MCF 10A (cell line): ENCODE measurements around the gene ZIC1. TPM values are rescaled to one million over a fixed set of nuclear protein-coding genes. Genes with fewer than 3 reads are reported as not detected.

Experiments
- BruUV-seq: library from RNA; stranded (reverse); fragments of 400-500 nt; replicated peaks from 2 replicates; lab custom pipeline; 2021; lab: Mats Ljungman, UMichigan
- CTCF ChIA-PET: fragments of 300-600 bp; sonication (Branson Sonifier 250); formaldehyde crosslinking; extraction: SDS; loops from one replicate; lab custom pipeline; 2021; ENCODE audit warnings: antibody characterized with exemption, inconsistent platforms; lab: Yijun Ruan, JAX
- POLR2A ChIA-PET: fragments of 300-600, 350-650 bp; sonication (Branson Sonifier 250); formaldehyde crosslinking; extraction: SDS; loops from one replicate; lab custom pipeline; 2020; ENCODE audit warnings: antibody characterized with exemption, inconsistent platforms; lab: Yijun Ruan, JAX
- DNase-seq: peaks from one replicate; pipeline ENCODE4 v3.0.0-alpha.2; 2018; ENCODE audit not compliant: unreplicated experiment
- H3K27ac Mint-ChIP-seq: one replicate; pipeline ENCODE4 v1.8.0; 2022; ENCODE audit warnings: mild to moderate bottlenecking, low read depth, mixed read lengths; ENCODE audit not compliant: unreplicated experiment
- H3K27me3 Mint-ChIP-seq: one replicate; pipeline ENCODE4 v1.8.0; 2022; ENCODE audit warnings: mixed read lengths; ENCODE audit not compliant: insufficient read depth, unreplicated experiment
- H3K36me3 Mint-ChIP-seq: one replicate; pipeline ENCODE4 v1.8.0; 2022; ENCODE audit warnings: mild to moderate bottlenecking, moderate library complexity, mixed read lengths; ENCODE audit not compliant: insufficient read depth, unreplicated experiment
- H3K4me1 Mint-ChIP-seq: one replicate; pipeline ENCODE4 v1.8.0; 2022; ENCODE audit warnings: mixed read lengths; ENCODE audit not compliant: insufficient read depth, unreplicated experiment
- H3K4me3 Mint-ChIP-seq: one replicate; pipeline ENCODE4 v1.8.0; 2022; ENCODE audit warnings: mild to moderate bottlenecking, moderate library complexity, mixed read lengths; ENCODE audit not compliant: unreplicated experiment
- H3K9me3 Mint-ChIP-seq: one replicate; pipeline ENCODE4 v1.8.0; 2022; ENCODE audit warnings: mixed read lengths; ENCODE audit not compliant: unreplicated experiment
- CTCF ChIP-seq: fragments of 200-600 bp; IDR thresholded peaks from one replicate; pipeline ENCODE4 v1.8.0; 2022; ENCODE audit warnings: antibody characterized with exemption, mild to moderate bottlenecking; ENCODE audit not compliant: unreplicated experiment
- intact Hi-C: fragments of 100-400 bp; cut with micrococcal nuclease; formaldehyde crosslinking; loops from 2 replicates; pipeline ENCODE4 v1.14.1; 2022
- total RNA-seq: library from RNA; stranded (reverse); gene quantifications from 2 replicates; pipeline ENCODE4 v1.2.3, GENCODE V29; 2022

Gene ZIC1
- total RNA-seq, 1 experiment from 2014 or later = not detected

- ChIA-PET POLR2A (no interaction called here), CTCF (no interaction called here)
- no peak overlapping the region for H3K27ac Mint-ChIP-seq
- no peak for TF ChIP-seq CTCF
- H3K27me3 Mint-ChIP-seq = peaks cover 91% of the 10 kb centered on the region
- intact Hi-C loops = loop anchor here (10.0 kb wide), 1 partner anchor 247 kb away; no protein-coding TSS in a partner anchor
- BruUV-seq = no TSS peak
- no peaks in the 10 kb centered on the region for H3K4me1 Mint-ChIP-seq
- no peak for DNase-seq
- H3K4me3 Mint-ChIP-seq = no peak overlapping the region
- no peaks in the 10 kb centered on the region for H3K9me3 Mint-ChIP-seq
- H3K36me3 Mint-ChIP-seq = no peaks in the 10 kb centered on the region
These were observed 41.5 kb upstream of the ZIC1 start for GRCh38 chr3:147367676-147368075.

DNA sequence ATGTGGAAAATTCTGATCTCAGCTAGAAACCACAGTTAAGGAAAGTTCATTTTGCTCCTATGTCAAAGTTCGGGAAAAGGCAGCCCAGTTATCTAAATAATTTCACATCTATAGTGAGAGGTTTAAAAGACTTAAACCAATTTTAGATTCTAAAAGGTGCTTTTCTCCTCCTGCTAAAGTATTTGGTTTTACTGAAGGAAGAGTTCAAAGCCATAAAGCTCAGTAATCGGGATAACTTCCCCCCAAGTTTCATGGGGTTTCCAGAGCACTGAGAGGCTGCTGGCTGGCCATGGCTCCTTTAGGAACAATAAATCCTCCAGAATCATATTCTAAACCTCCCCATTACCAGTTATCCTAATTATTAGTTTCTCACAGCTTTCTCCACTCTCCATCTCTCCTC lies 41.0 kb upstream of the ZIC1 start:
- peaks cover 93% of the 10 kb centered on the region for H3K27me3 Mint-ChIP-seq
- ChIA-PET POLR2A (no interaction called here), CTCF (no interaction called here)
- intact Hi-C loops = loop anchor here (10.0 kb wide), 1 partner anchor 247 kb away; no protein-coding TSS in a partner anchor
- no peak for TF ChIP-seq CTCF
- H3K4me1 Mint-ChIP-seq = no peaks in the 10 kb centered on the region
- no peak for DNase-seq
- H3K27ac Mint-ChIP-seq = no peak overlapping the region
- H3K36me3 Mint-ChIP-seq = no peaks in the 10 kb centered on the region
- BruUV-seq = no TSS peak
- H3K9me3 Mint-ChIP-seq = no peaks in the 10 kb centered on the region
- H3K4me3 Mint-ChIP-seq = no peak overlapping the region

GRCh38 chr3:147368561-147369221 lies 40.5 kb upstream of the ZIC1 start:
- H3K4me3 Mint-ChIP-seq = no peak overlapping the region
- no peak overlapping the region for H3K27ac Mint-ChIP-seq
- POLR2A ChIA-PET = no interaction called here
- no TSS peak for BruUV-seq
- H3K9me3 Mint-ChIP-seq = no peaks in the 10 kb centered on the region
- TF ChIP-seq CTCF = no peak
- no peak for DNase-seq
- CTCF ChIA-PET = no interaction called here
- H3K36me3 Mint-ChIP-seq = no peaks in the 10 kb centered on the region
- intact Hi-C loops = loop anchor here (10.0 kb wide), 1 partner anchor 246 kb away; no protein-coding TSS in a partner anchor
- no peaks in the 10 kb centered on the region for H3K4me1 Mint-ChIP-seq
- H3K27me3 Mint-ChIP-seq = peaks cover 93% of the 10 kb centered on the region

DNA sequence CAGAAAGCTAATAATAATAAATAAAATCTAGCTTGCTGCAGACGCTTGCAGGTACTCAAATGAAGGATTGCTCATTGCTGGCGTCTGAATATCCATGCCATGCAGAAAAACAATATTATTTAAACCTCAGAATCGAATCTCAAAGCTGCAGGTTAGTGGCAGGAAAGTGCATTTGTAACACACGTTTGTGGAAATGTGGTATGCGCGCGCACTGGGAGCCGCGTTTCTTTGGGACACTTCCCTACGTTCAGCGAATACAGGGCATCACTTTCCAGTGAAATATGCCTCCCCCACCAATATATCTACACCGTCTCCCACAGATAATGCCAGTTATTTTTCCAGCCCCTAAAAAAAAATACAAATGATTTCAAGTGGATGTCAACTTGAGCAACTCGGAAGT lies 39.9 kb upstream of the ZIC1 start:
- H3K4me3 Mint-ChIP-seq = no peak overlapping the region
- no peaks in the 10 kb centered on the region for H3K36me3 Mint-ChIP-seq
- ChIA-PET POLR2A (no interaction called here), CTCF (no interaction called here)
- intact Hi-C loops = loop anchor here (10.0 kb wide), 1 partner anchor 246 kb away; no protein-coding TSS in a partner anchor
- no TSS peak for BruUV-seq
- H3K4me1 Mint-ChIP-seq = no peaks in the 10 kb centered on the region
- H3K27me3 Mint-ChIP-seq = peaks cover 93% of the 10 kb centered on the region
- TF ChIP-seq CTCF = no peak
- no peaks in the 10 kb centered on the region for H3K9me3 Mint-ChIP-seq
- DNase-seq = no peak
- H3K27ac Mint-ChIP-seq = no peak overlapping the region
